IPS-NIHi7 (cell line): ENCODE data around the gene DNM3.
A peak's percentile ranks its signal among the peaks of the same experiment; 100 is the strongest.
"Not testable (repeated sequence)": the region's sequence is repeated elsewhere in the genome, so short reads cannot be mapped to it uniquely, and the experiment has no call there.

Experiments
- DNase-seq: peaks from one replicate; pipeline ENCODE4 v3.0.0; 2012; ENCODE audit warnings: mixed read lengths; ENCODE audit errors: extremely low spot score

Gene DNM3

GRCh38 chr1:172360511-172360910, 519.2 kb downstream of the DNM3 start:
- DNase-seq, result peak; percentile 63

GRCh38 chr1:172360985-172361384, 519.7 kb downstream of the DNM3 start:
- no peak for DNase-seq

GRCh38 chr1:172363852-172364251, 522.6 kb downstream of the DNM3 start:
- no peak for DNase-seq

- not testable (repeated sequence) for DNase-seq
Observed at GRCh38 chr1:172371646-172372045, 530.3 kb downstream of the DNM3 start.

- DNase-seq, result no peak
Observed at GRCh38 chr1:172373864-172374263, 532.6 kb downstream of the DNM3 start.

GRCh38 chr1:172375211-172375631, 533.9 kb downstream of the DNM3 start:
- DNase-seq, result no peak

- DNase-seq, result no peak
Observed at GRCh38 chr1:172376431-172376830, 535.1 kb downstream of the DNM3 start.

- no peak for DNase-seq
Observed at GRCh38 chr1:172377565-172377964, 536.3 kb downstream of the DNM3 start.

- DNase-seq, result no peak
Observed at GRCh38 chr1:172378109-172378760, 536.9 kb downstream of the DNM3 start.

- no peak for DNase-seq
Observed at GRCh38 chr1:172380441-172381244, 539.3 kb downstream of the DNM3 start.

- no peak for DNase-seq
Observed at GRCh38 chr1:172381946-172382345, 540.6 kb downstream of the DNM3 start.

GRCh38 chr1:172382406-172382805, 541.1 kb downstream of the DNM3 start:
- DNase-seq, result no peak

GRCh38 chr1:172382990-172383389, 541.7 kb downstream of the DNM3 start:
- DNase-seq, result no peak

- no peak for DNase-seq
Observed at GRCh38 chr1:172383536-172383935, 542.2 kb downstream of the DNM3 start.

- DNase-seq, result no peak
Observed at GRCh38 chr1:172384656-172385055, 543.4 kb downstream of the DNM3 start.

- no peak for DNase-seq
Observed at GRCh38 chr1:172386046-172386445, 544.7 kb downstream of the DNM3 start.

- DNase-seq, result no peak
Observed at GRCh38 chr1:172388490-172388889, 547.2 kb downstream of the DNM3 start.

GRCh38 chr1:172390301-172390682, 549.0 kb downstream of the DNM3 start:
- DNase-seq, result no peak

- DNase-seq, result peak; percentile 45
Observed at GRCh38 chr1:172390683-172391551, 549.6 kb downstream of the DNM3 start.

GRCh38 chr1:172391976-172392375, 550.7 kb downstream of the DNM3 start:
- DNase-seq, result no peak

GRCh38 chr1:172393354-172393753, 552.1 kb downstream of the DNM3 start:
- no peak for DNase-seq

GRCh38 chr1:172394141-172394751, 552.9 kb downstream of the DNM3 start:
- DNase-seq, result no peak
